B cell (primary cell): ENCODE results near the gene STAU1. TPM values are rescaled to one million over a fixed set of nuclear protein-coding genes. Genes with fewer than 3 reads are reported as not detected.

Experiments
- ATAC-seq: fragments of 200-7000 bp; cut with Tn5 transposase; one replicate; pipeline ENCODE4 v1.10.0; 2021; ENCODE audit warnings: low read depth, mild to moderate bottlenecking, moderate number of reproducible peaks, moderate library complexity
- CTCF ChIA-PET: fragments of 350-600 bp; sonication (Branson Sonifier 250); formaldehyde crosslinking; loops from one replicate; lab custom pipeline; 2021; ENCODE audit warnings: antibody characterized with exemption, inconsistent platforms; lab: Charles Lee
- POLR2A ChIA-PET: fragments of 350-600 bp; sonication (Branson Sonifier 250); formaldehyde crosslinking; loops from one replicate; lab custom pipeline; 2021; ENCODE audit warnings: antibody characterized with exemption; lab: Charles Lee
- DNase-seq: peaks from one replicate; pipeline ENCODE4 v3.0.0; 2013
- H2AFZ ChIP-seq: 2 replicates; pipeline ENCODE4 v1.6.1; 2012; ENCODE audit warnings: mild to moderate bottlenecking, low read depth, low read length; ENCODE audit not compliant: insufficient read depth, poor library complexity, severe bottlenecking
- H3K27ac ChIP-seq, 2 donors: 1 replicate in 1 of 2; 2 replicates in 1 of 2; pipeline ENCODE4 v1.5.1; 2012 to 2013; ENCODE audit warnings: low read length in 2 of 2, mild to moderate bottlenecking in 2 of 2, moderate library complexity in 1 of 2
- H3K27me3 ChIP-seq, 4 experiments: fragments of 200-600 bp in 1 of 4; sonication (generic) in 1 of 4; replicated peaks in 1 of 4; 1 replicate in 2 of 4; 2 replicates in 2 of 4; pipeline versions ENCODE4 v1.6.1 to v1.7.0; 2013 to 2016; ENCODE audit warnings: low read length in 3 of 4, mild to moderate bottlenecking in 2 of 4, mixed read lengths in 1 of 4, moderate library complexity in 1 of 4; ENCODE audit not compliant: insufficient read depth in 4 of 4, control insufficient read depth in 3 of 4; ENCODE audit errors: control extremely low read depth in 1 of 4
- H3K36me3 ChIP-seq, 2 experiments: replicated peaks in 1 of 2; 1 replicate in 1 of 2; 2 replicates in 1 of 2; pipeline versions ENCODE4 v1.6.1 to v1.7.1; 2013; ENCODE audit warnings: low read length in 1 of 2; ENCODE audit not compliant: insufficient read depth in 2 of 2, control insufficient read depth in 1 of 2; ENCODE audit errors: control extremely low read depth in 1 of 2, extremely low read depth in 1 of 2
- H3K4me1 ChIP-seq, 2 donors: fragments of 200-600 bp in 1 of 2; sonication (generic) in 1 of 2; 1 replicate in 1 of 2; 2 replicates in 1 of 2; pipeline versions ENCODE4 v1.5.1 to v1.6.1; 2013 to 2017; ENCODE audit warnings: low read length in 2 of 2; ENCODE audit not compliant: control insufficient read depth in 2 of 2, insufficient read depth in 2 of 2
- H3K4me2 ChIP-seq: replicated peaks from 2 replicates; pipeline ENCODE3; 2012; ENCODE audit warnings: mild to moderate bottlenecking, low read depth, low read length; ENCODE audit not compliant: poor library complexity, severe bottlenecking
- H3K4me3 ChIP-seq, 5 experiments: fragments of 200-600 bp in 1 of 5; sonication (generic) in 1 of 5; 1 replicate in 3 of 5; 2 replicates in 2 of 5; pipeline versions ENCODE4 v1.5.1 to v1.7.0; 2011 to 2016; ENCODE audit warnings: low read length in 4 of 5, mild to moderate bottlenecking in 4 of 5, low read depth in 2 of 5, control low read depth in 1 of 5, moderate library complexity in 1 of 5; ENCODE audit not compliant: insufficient read depth in 1 of 5; ENCODE audit errors: control extremely low read depth in 1 of 5, extremely low read depth in 1 of 5
- H3K79me2 ChIP-seq: fragments of 200-600 bp; sonication (generic); one replicate; pipeline ENCODE4 v1.6.0; 2016; ENCODE audit warnings: low read length; ENCODE audit not compliant: control insufficient read depth, insufficient read depth
- H3K9ac ChIP-seq: fragments of 200-600 bp; sonication (generic); 2 replicates; pipeline ENCODE4 v1.6.1; 2017; ENCODE audit warnings: mild to moderate bottlenecking, low read length, moderate library complexity
- H3K9me3 ChIP-seq, 3 donors: one replicate each; pipeline versions ENCODE4 v1.6.1 to v1.7.1; 2013; ENCODE audit warnings: low read length in 2 of 3; ENCODE audit not compliant: control insufficient read depth in 2 of 3, insufficient read depth in 1 of 3; ENCODE audit errors: control extremely low read depth in 1 of 3
- H4K20me1 ChIP-seq: 2 replicates; pipeline ENCODE4 v1.6.0; 2012; ENCODE audit warnings: mild to moderate bottlenecking, low read length; ENCODE audit not compliant: insufficient read depth, control insufficient read depth, poor library complexity, severe bottlenecking
- H3K27ac Mint-ChIP-seq: one replicate; pipeline ENCODE4 v1.8.0; 2021; ENCODE audit warnings: mixed read lengths
- H3K27me3 Mint-ChIP-seq: one replicate; pipeline ENCODE4 v1.8.0; 2021; ENCODE audit warnings: mixed read lengths
- H3K4me1 Mint-ChIP-seq: one replicate; pipeline ENCODE4 v1.8.0; 2021; ENCODE audit warnings: mixed read lengths
- H3K4me3 Mint-ChIP-seq: one replicate; pipeline ENCODE4 v1.8.0; 2021; ENCODE audit warnings: mixed read lengths
- H3K9me3 Mint-ChIP-seq: one replicate; pipeline ENCODE4 v1.8.0; 2022; ENCODE audit warnings: mixed read lengths; ENCODE audit not compliant: insufficient read depth
- EZH2 ChIP-seq: IDR thresholded peaks from 2 replicates; pipeline ENCODE4 v1.6.1; 2012; ENCODE audit warnings: borderline replicate concordance, low read depth, mild to moderate bottlenecking, moderate library complexity, low read length; ENCODE audit not compliant: insufficient read depth, poor library complexity, severe bottlenecking
- WGBS: methylation state at CpG from one replicate; pipeline ENCODE4 v1.1.5; 2013; ENCODE audit warnings: missing lambda C conversion rate; ENCODE audit not compliant: insufficient coverage; 5-methylcytosine and 5-hydroxymethylcytosine counted together
- intact Hi-C: fragments of 100-400 bp; cut with micrococcal nuclease; formaldehyde crosslinking; loops from one replicate; pipeline ENCODE4 v1.10.0; 2022
- polyA plus RNA-seq: library from polyadenylated mRNA; depleted of rRNA; stranded (reverse); fragments of >200 nt; gene quantifications from 2 replicates; pipeline ENCODE4 v1.2.3, GENCODE V29; 2012
- total RNA-seq, 2 donors: library from RNA; stranded (reverse); fragments of 120-200 nt in 1 of 2; gene quantifications; 1 replicate in 1 of 2; 2 replicates in 1 of 2; pipeline versions ENCODE4 v1.2.3 to v1.2.4, GENCODE V29; 2013 to 2022
- TF ChIP-seq, protein P1 (sequence below): fragments of 200-600 bp; IDR thresholded peaks from one replicate; pipeline ENCODE4 v1.8.0; 2022; ENCODE audit warnings: antibody characterized with exemption, mild to moderate bottlenecking

Gene STAU1
- total and polyA plus RNA-seq, 2 donors (not counting 1 experiment from before 2014, with no cell fraction given), result 15.4 to 42.9 TPM

DNA sequence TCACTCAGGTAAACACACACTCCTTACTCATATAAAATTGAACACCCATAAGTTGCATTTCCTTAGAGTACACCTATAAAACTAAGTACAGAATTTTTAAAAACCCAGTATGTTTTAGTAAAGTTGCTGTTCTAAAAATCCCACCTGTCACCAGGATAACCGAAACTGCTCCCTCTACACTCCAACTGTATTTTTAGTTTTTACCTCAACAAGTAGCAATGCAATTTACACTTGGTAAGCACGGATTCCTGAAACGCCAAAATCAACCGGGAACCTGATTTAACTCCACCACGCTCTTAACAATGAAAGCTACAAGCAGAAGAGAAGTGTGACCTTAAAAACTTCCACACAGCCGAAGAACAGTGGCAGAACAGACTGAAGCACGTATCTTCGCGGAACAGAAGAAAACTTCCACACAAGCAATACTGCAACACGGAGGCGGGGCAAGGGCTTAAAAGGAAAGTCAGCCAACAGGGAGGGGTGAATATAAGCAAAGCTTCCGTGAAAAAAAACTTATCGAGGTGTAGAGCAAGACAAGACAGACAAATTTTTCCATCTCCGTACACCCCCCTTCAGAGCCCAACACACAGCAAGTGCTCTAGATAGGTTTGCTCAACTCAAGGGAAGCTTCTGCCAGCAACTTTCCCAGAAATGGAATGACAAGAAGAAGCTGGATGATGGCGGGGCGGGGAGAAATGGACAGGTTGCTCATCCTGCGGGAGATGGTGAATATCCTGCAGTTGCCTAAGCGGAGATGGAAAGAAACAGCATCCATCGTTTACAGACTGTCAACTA, 1.4 kb downstream of the STAU1 start:
- H3K9me3 Mint-ChIP-seq, result no peaks in the 10 kb centered on the region
- Histone ChIP-seq H3K27ac (peak overlapping the region; percentile 79 to 84), H2AFZ (peak overlapping the region; percentile 12), H4K20me1 (peaks cover 47% of the 10 kb centered on the region), H3K4me3 (peak overlapping the region; percentile 54 to 74 (median 67)), H3K4me2 (peak overlapping the region; percentile 88), H3K9me3 (no peaks in the 10 kb centered on the region), H3K4me1 (peaks cover 14 to 20% of the 10 kb centered on the region in 2 donors), H3K27me3 (no peaks in the 10 kb centered on the region), H3K79me2 (peaks cover 58% of the 10 kb centered on the region), H3K9ac (peak overlapping the region; percentile 66), H3K36me3 (peaks cover 0 to 3% of the 10 kb centered on the region in 2 experiments)
- peaks cover 46% of the 10 kb centered on the region for H3K4me1 Mint-ChIP-seq
- peak; percentile 68 for DNase-seq
- TF ChIP-seq EZH2, result no peak
- TF ChIP-seq, protein P1, sequence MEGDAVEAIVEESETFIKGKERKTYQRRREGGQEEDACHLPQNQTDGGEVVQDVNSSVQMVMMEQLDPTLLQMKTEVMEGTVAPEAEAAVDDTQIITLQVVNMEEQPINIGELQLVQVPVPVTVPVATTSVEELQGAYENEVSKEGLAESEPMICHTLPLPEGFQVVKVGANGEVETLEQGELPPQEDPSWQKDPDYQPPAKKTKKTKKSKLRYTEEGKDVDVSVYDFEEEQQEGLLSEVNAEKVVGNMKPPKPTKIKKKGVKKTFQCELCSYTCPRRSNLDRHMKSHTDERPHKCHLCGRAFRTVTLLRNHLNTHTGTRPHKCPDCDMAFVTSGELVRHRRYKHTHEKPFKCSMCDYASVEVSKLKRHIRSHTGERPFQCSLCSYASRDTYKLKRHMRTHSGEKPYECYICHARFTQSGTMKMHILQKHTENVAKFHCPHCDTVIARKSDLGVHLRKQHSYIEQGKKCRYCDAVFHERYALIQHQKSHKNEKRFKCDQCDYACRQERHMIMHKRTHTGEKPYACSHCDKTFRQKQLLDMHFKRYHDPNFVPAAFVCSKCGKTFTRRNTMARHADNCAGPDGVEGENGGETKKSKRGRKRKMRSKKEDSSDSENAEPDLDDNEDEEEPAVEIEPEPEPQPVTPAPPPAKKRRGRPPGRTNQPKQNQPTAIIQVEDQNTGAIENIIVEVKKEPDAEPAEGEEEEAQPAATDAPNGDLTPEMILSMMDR, result no peak
- 2% methylated on average over 11 of the region's 19 CpGs for WGBS
- ATAC-seq, result no peak
- POLR2A ChIA-PET, result interaction anchor here (0.6 to 2.8 kb wide), 3 partner anchors 11 to 92 kb away, joined by 6 to 12 read pairs (median 7); partner anchors contain the start of genes DDX27 and ZNFX1
- peak overlapping the region; percentile 88 for H3K4me3 Mint-ChIP-seq
- intact Hi-C loops, result loop anchor here (5.0 to 10.0 kb wide), 2 partner anchors 54 to 1328 kb away; partner anchors contain the start of gene PTPN1
- no peaks in the 10 kb centered on the region for H3K27me3 Mint-ChIP-seq
- CTCF ChIA-PET, result interaction anchor here (1.0 to 1.2 kb wide), 2 partner anchors 30 to 54 kb away, joined by 5 read pairs; no protein-coding TSS in a partner anchor
- peak overlapping the region; percentile 74 for H3K27ac Mint-ChIP-seq
